GM12878 (cell line): ENCODE measurements around the gene AKAP13. TPM values are rescaled to one million over a fixed set of nuclear protein-coding genes. Genes with fewer than 3 reads are reported as not detected.

ENCODE experiments used
- ATAC-seq: fragments of 200-7000 bp; cut with Tn5 transposase; 3 replicates; pipeline ENCODE4 v1.9.1; 2020; ENCODE audit warnings: mild to moderate bottlenecking, moderate library complexity
- BruUV-seq: library from RNA; stranded (reverse); fragments of 400-500 nt; replicated peaks from 2 replicates; lab custom pipeline; 2021; lab: Mats Ljungman, UMichigan
- CTCF ChIA-PET: fragments of 300-600 bp; sonication (Branson Sonifier 250); formaldehyde crosslinking; extraction: SDS; loops from one replicate; lab custom pipeline; 2021; ENCODE audit warnings: inconsistent platforms; lab: Yijun Ruan, JAX
- POLR2A ChIA-PET: fragments of 350-600 bp; formaldehyde crosslinking; extraction: SDS; loops from one replicate; lab custom pipeline; 2021; ENCODE audit warnings: inconsistent platforms; lab: Charles Lee
- RAD21 ChIA-PET: fragments of 300-600 bp; sonication (Branson Sonifier 250); formaldehyde crosslinking; loops from one replicate; lab custom pipeline; 2023; ENCODE audit warnings: antibody characterized with exemption; ENCODE audit not compliant: unreplicated experiment; lab: Charles Lee
- SMC1A ChIA-PET: fragments of 300-600 bp; sonication (Branson Sonifier 250); formaldehyde crosslinking; loops from one replicate; lab custom pipeline; 2023; ENCODE audit not compliant: unreplicated experiment, uncharacterized antibody; lab: Charles Lee
- DNase-seq: peaks from one replicate; pipeline ENCODE4 v3.0.0-alpha.2; 2011; ENCODE audit warnings: low read depth, low spot score
- FAIRE-seq: peaks from 3 replicates; lab custom pipeline; 2011; peaks lifted over from hg19 to GRCh38; lab: Jason Lieb, UNC
- H2AFZ ChIP-seq: 2 replicates; pipeline ENCODE4 v1.6.0; 2011; ENCODE audit warnings: low read depth, low read length, control low read depth; ENCODE audit not compliant: control insufficient read depth
- H3K27ac ChIP-seq: 2 replicates; pipeline ENCODE4 v1.5.1; 2011; ENCODE audit warnings: control low read depth; ENCODE audit not compliant: control insufficient read depth, insufficient read depth
- H3K27me3 ChIP-seq, 2 experiments: replicated peaks in 1 of 2; 2 replicates each; pipeline versions ENCODE4 v1.6.0 to v1.6.1; 2011; ENCODE audit warnings: low read length in 1 of 2; ENCODE audit not compliant: control insufficient read depth in 2 of 2, insufficient read depth in 2 of 2
- H3K36me3 ChIP-seq, 2 experiments: 2 replicates each; pipeline ENCODE4 v1.5.1; 2011; ENCODE audit warnings: low read length in 1 of 2; ENCODE audit not compliant: control insufficient read depth in 2 of 2, insufficient read depth in 2 of 2
- H3K4me1 ChIP-seq: 2 replicates; pipeline ENCODE4 v1.6.1; 2011; ENCODE audit warnings: mild to moderate bottlenecking, low read length, moderate library complexity, mixed read lengths; ENCODE audit not compliant: control insufficient read depth, insufficient read depth
- H3K4me2 ChIP-seq: 2 replicates; pipeline ENCODE4 v1.6.0; 2011; ENCODE audit warnings: control low read depth; ENCODE audit not compliant: control insufficient read depth, insufficient read depth
- H3K4me3 ChIP-seq: fragments of 200-600 bp; sonication (generic); 2 replicates; pipeline ENCODE4 v1.5.1; 2016
- H3K79me2 ChIP-seq: 2 replicates; pipeline ENCODE4 v1.6.0; 2011; ENCODE audit warnings: low read length; ENCODE audit not compliant: control insufficient read depth, insufficient read depth
- H3K9ac ChIP-seq: 2 replicates; pipeline ENCODE4 v1.8.0; 2011; ENCODE audit warnings: low read length, control low read depth, mixed read lengths; ENCODE audit not compliant: control insufficient read depth, insufficient read depth
- H3K9me3 ChIP-seq: replicated peaks from 3 replicates; pipeline ENCODE4 v1.5.1; 2011; ENCODE audit warnings: mild to moderate bottlenecking, low read length; ENCODE audit not compliant: control insufficient read depth, insufficient read depth
- H4K20me1 ChIP-seq: 2 replicates; pipeline ENCODE4 v1.6.0; 2011; ENCODE audit not compliant: control insufficient read depth, insufficient read depth
- EED ChIP-seq: sonication (generic); IDR thresholded peaks from 2 replicates; pipeline ENCODE4 v1.6.1; 2016; ENCODE audit warnings: antibody characterized with exemption, low read depth
- MXI1 ChIP-seq: fragments of 150-350 bp; IDR thresholded peaks from 2 replicates; pipeline ENCODE4 v1.6.1; 2011; ENCODE audit warnings: low read depth, mild to moderate bottlenecking, inconsistent platforms, low read length, improper control_type of control experiment
- RAD21 ChIP-seq: IDR thresholded peaks from 2 replicates; pipeline ENCODE4 v1.6.1; 2011; ENCODE audit warnings: mild to moderate bottlenecking, low read depth, low read length, moderate library complexity; ENCODE audit not compliant: insufficient read depth
- WGBS: methylation state at CpG from one replicate; pipeline ENCODE4 v1.1.6; 2016; ENCODE audit warnings: low lambda C conversion rate; ENCODE audit not compliant: insufficient replicate concordance, insufficient coverage; ENCODE audit errors: missing lambda C conversion rate; 5-methylcytosine and 5-hydroxymethylcytosine counted together
- in situ Hi-C: fragments of 300-500 bp; cut with MboI; formaldehyde crosslinking; loops from 9 replicates; pipeline ENCODE4 v1.14.3; 2018; ENCODE audit warnings: mixed read lengths
- intact Hi-C: fragments of 100-400 bp; cut with micrococcal nuclease; formaldehyde crosslinking; loops from one replicate; pipeline ENCODE4 v1.14.2; 2022; ENCODE audit not compliant: unreplicated experiment
- polyA plus RNA-seq, 11 experiments: library from polyadenylated mRNA; depleted of rRNA in 4 of 11; unstranded in 6 of 11; stranded (reverse) in 5 of 11; fragments of >200 nt; fragmentation: Nextera tagmentation in 4 of 11; fragmentation: Illumina TruSeq in 1 of 11; extraction: Ambion mirVana in 4 of 11; extraction: Trizol in 1 of 11; gene quantifications; 1 replicate in 1 of 11; 2 replicates in 10 of 11; pipeline versions ENCODE4 v1.2.1 to v1.2.3, GENCODE V29; 2011 to 2016; ENCODE audit warnings: inconsistent platforms in 2 of 11, missing spikeins in 2 of 11, low read depth in 1 of 11
- total RNA-seq, 4 experiments: library from RNA; depleted of rRNA in 3 of 4; stranded (reverse); fragments of >200 nt in 3 of 4; fragmentation: Illumina TruSeq in 1 of 4; extraction: Trizol in 1 of 4; gene quantifications; 2 replicates each; pipeline versions ENCODE4 v1.2.1 to v1.2.3, GENCODE V29; 2013 to 2021
- TF ChIP-seq, protein P1 (sequence below), 3 experiments: IDR thresholded peaks in 2 of 3; conservative IDR thresholded peaks in 1 of 3; 2 replicates each; pipeline ENCODE4 v1.5.1; 2011; ENCODE audit warnings: low read depth in 3 of 3, low read length in 3 of 3, mild to moderate bottlenecking in 3 of 3, control low read depth in 2 of 3, moderate library complexity in 2 of 3, inconsistent platforms in 1 of 3, mixed read lengths in 1 of 3; ENCODE audit not compliant: control insufficient read depth in 2 of 3, insufficient read depth in 1 of 3; ENCODE audit errors: extremely low read depth in 1 of 3

Gene AKAP13
- total and polyA plus RNA-seq, 10 of the 15 experiments (the other 5 are each of a cell fraction or from before 2014, with no cell fraction given), result 14.4 to 74.9 (median 55.1) TPM

DNA sequence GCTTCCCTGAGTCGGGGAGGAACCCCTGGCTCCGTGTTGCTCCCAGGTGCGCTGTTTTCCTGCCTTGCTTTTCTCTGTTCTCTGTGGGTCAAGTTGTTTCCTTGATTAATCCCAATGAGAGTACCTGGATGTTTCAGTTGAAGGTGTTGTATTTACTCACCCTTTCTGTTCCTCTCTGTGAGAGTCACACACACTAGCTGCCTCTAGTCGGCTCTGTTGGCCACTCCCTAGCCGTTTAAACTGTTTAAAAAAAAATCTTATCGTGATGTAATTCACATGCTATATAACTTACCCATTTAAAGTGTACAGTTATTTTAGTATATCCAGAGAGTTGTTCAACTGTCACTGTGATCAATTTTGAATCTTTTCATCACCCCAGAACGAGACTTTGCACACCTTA lies 74.0 kb downstream of the AKAP13 start:
- TF ChIP-seq, protein P1, sequence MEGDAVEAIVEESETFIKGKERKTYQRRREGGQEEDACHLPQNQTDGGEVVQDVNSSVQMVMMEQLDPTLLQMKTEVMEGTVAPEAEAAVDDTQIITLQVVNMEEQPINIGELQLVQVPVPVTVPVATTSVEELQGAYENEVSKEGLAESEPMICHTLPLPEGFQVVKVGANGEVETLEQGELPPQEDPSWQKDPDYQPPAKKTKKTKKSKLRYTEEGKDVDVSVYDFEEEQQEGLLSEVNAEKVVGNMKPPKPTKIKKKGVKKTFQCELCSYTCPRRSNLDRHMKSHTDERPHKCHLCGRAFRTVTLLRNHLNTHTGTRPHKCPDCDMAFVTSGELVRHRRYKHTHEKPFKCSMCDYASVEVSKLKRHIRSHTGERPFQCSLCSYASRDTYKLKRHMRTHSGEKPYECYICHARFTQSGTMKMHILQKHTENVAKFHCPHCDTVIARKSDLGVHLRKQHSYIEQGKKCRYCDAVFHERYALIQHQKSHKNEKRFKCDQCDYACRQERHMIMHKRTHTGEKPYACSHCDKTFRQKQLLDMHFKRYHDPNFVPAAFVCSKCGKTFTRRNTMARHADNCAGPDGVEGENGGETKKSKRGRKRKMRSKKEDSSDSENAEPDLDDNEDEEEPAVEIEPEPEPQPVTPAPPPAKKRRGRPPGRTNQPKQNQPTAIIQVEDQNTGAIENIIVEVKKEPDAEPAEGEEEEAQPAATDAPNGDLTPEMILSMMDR (IDR thresholded peaks at IDR 0.05 in 2 of 3, conservative IDR thresholded peaks at IDR 0.05 in 1 of 3; ENCODE audit: control insufficient read depth in 2 of 3, extremely low read depth in 1 of 3, insufficient read depth in 1 of 3, low read depth in 3 of 3, low read length in 3 of 3), result 0 out of 6 replicates have a peak, but pooled peaks of 2 of the 3 experiments have one; percentile 4 to 15
- TF ChIP-seq MXI1 (no peak), RAD21 (peak; percentile 27; the same call in 1 of the 2 replicates), EED (peak; percentile 41; the same call in 1 of the 2 replicates)
- TF ChIP-seq, all 136 proteins: peak for 3
- no peak for DNase-seq
- no peaks in the 10 kb centered on the region for H3K27me3 ChIP-seq
- in situ Hi-C loops, result no loop called here
- FAIRE-seq, result no peak
- peaks cover 50% of the 10 kb centered on the region for H3K4me1 ChIP-seq
- ChIA-PET RAD21 (no interaction called here), SMC1A (no interaction called here), POLR2A (no interaction called here), CTCF (interaction anchor here (1.1 kb wide), 1 partner anchor 158 kb away, joined by 3 read pairs; no protein-coding TSS in a partner anchor)
- no peak overlapping the region for H3K4me3 ChIP-seq
- intact Hi-C loops, result no loop called here
- no peak overlapping the region for H2AFZ ChIP-seq
- H3K36me3 ChIP-seq, result no peaks in the 10 kb centered on the region; a peak in 1 of 4 replicates
- no peak overlapping the region for H3K9ac ChIP-seq
- H4K20me1 ChIP-seq, result no peaks in the 10 kb centered on the region
- WGBS, result 82% methylated on average over 7 of the region's 7 CpGs
- H3K4me2 ChIP-seq, result no peak overlapping the region
- peaks cover 82% of the 10 kb centered on the region for H3K79me2 ChIP-seq
- no peak overlapping the region; the same call in 1 of the 2 replicates for H3K27ac ChIP-seq
- peaks cover 17% of the 10 kb centered on the region for H3K9me3 ChIP-seq
- no peak for ATAC-seq
- BruUV-seq, result no TSS peak
